ENCODE measurements around the gene C18orf32.

DNA sequence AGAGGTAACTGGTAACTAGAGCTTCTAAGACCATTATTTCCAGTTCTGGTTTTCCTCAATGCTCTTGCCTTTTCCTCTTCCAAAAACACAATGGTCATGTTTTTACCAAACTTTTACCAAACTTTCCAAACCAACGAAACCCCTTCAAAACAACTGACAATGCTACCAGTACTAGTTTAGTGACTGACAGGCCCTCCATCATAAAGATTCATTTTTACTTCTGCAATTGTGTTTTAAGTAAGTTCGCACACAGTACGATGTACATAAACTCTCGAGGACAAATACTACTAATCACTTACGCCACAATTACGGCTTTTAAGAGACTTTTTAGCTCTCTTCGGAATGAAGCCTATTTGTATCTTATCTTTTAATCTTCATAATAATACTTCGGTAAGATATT is 900 bp downstream of the C18orf32 start:
- TF ChIP-seq CTCF (conservative IDR thresholded peaks at IDR 0.05 in 1 of 2, IDR thresholded peaks at IDR 0.05 in 1 of 2; ENCODE audit: extremely low read depth in 1 of 2, insufficient read depth in 1 of 2, low read depth in 1 of 2, low read length in 2 of 2) (no peak), EZH2 (IDR thresholded peaks at IDR 0.05; ENCODE audit: borderline replicate concordance, low read length) (no peak)
